ENCODE data around the gene METAP2. TPM values are rescaled to one million over a fixed set of nuclear protein-coding genes. Genes with fewer than 3 reads are reported as not detected.

The METAP2 gene
- polyA plus RNA-seq, 1 of the 3 experiments (the other 2 are of a cell fraction), result 35.8 TPM

DNA sequence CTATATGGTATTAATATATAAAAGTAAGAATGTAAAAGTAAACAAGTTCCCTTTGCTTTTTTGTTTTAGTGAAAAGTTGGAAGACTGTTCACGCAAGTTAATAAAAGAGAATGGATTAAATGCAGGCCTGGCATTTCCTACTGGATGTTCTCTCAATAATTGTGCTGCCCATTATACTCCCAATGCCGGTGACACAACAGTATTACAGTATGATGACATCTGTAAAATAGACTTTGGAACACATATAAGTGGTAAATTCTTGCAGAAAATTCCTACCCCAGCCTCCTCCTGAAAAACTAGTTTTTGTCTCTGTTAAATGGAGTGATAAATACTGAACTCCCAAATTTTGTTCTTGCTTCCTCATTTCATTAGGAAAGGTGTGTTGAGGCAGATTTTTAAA, 20.9 kb downstream of the METAP2 start (continued):
- TF ChIP-seq, protein P1, sequence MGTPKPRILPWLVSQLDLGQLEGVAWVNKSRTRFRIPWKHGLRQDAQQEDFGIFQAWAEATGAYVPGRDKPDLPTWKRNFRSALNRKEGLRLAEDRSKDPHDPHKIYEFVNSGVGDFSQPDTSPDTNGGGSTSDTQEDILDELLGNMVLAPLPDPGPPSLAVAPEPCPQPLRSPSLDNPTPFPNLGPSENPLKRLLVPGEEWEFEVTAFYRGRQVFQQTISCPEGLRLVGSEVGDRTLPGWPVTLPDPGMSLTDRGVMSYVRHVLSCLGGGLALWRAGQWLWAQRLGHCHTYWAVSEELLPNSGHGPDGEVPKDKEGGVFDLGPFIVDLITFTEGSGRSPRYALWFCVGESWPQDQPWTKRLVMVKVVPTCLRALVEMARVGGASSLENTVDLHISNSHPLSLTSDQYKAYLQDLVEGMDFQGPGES (IDR thresholded peaks at IDR 0.05; ENCODE audit: low read depth, low read length), result no peak
- TF ChIP-seq USF2 (IDR thresholded peaks at IDR 0.05; ENCODE audit: borderline replicate concordance, low read depth, low read length) (no peak), MEF2A (IDR thresholded peaks at IDR 0.05; ENCODE audit: borderline replicate concordance, low read depth) (no peak), YY1 (IDR thresholded peaks at IDR 0.05; ENCODE audit: low read depth) (no peak), EP300 (IDR thresholded peaks at IDR 0.05; ENCODE audit: borderline replicate concordance in 1 of 2, low read depth in 1 of 2, low read length in 1 of 2) (no peak), CHD2 (IDR thresholded peaks at IDR 0.05; ENCODE audit: low read length, partially characterized antibody) (no peak)

DNA sequence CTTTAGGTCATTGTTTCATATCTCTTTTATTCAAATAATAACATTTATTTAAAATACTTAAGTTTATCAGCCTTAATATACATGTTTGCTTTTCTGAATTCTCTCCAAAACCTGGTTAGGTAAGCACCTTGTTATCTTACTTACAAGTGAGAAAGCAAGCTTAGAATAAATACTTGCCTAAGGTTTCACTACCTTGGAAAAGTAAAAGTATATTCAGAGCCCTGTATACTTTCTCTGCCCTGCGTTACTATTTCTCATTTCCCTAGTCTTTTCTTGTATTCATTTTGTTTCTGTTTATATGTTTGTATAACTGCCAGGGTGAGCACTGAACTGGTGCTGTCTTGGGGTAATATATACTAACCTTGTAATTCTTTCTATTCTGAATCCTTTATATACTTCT, 21.5 kb downstream of the METAP2 start:
- Histone ChIP-seq H3K79me2 (ENCODE audit: insufficient read depth) (peaks cover 33% of the 10 kb centered on the region), H3K9ac (no peak overlapping the region), H3K27me3 (ENCODE audit: insufficient read depth) (no peaks in the 10 kb centered on the region), H3K4me2 (no peak overlapping the region), H3K9me2 (no peaks in the 10 kb centered on the region), H3K4me1 (ENCODE audit: control insufficient read depth in 1 of 2, insufficient read depth in 2 of 2, low read depth in 1 of 2, low read length in 1 of 2) (no peaks in the 10 kb centered on the region), H4K20me1 (ENCODE audit: insufficient read depth) (no peaks in the 10 kb centered on the region), H2AFZ (ENCODE audit: low read depth) (no peak overlapping the region), H3K36me3 (replicated peaks in 1 of 2; ENCODE audit: control insufficient read depth in 1 of 2, insufficient read depth in 2 of 2, low read length in 1 of 2) (peaks cover 49 to 76% of the 10 kb centered on the region in 2 experiments), H3K9me3 (no peaks in the 10 kb centered on the region), H3K4me3 (ENCODE audit: low read depth in 2 of 2, low read length in 1 of 2) (no peak overlapping the region), H3F3A (replicated peaks; ENCODE audit: insufficient read depth) (peaks cover 18% of the 10 kb centered on the region), H3K27ac (ENCODE audit: low read depth in 2 of 2, low read length in 1 of 2) (no peak overlapping the region)
- ChIA-PET CTCF (interaction anchor here (0.7 kb wide), 1 partner anchor 39 kb away, joined by 3 read pairs; no protein-coding TSS in a partner anchor), POLR2A (no interaction called here)
- no peak for DNase-seq
- WGBS (ENCODE audit: low lambda C conversion rate), result 94% methylated on average over 1 of the region's 1 CpG
- no peak for TF ChIP-seq ZBTB33 (IDR thresholded peaks at IDR 0.05; ENCODE audit: borderline replicate concordance, low read depth)
- no peak for TF ChIP-seq NFIC (IDR thresholded peaks at IDR 0.05; ENCODE audit: borderline replicate concordance)
- TF ChIP-seq, protein P1 (IDR thresholded peaks at IDR 0.05; ENCODE audit: low read depth, low read length), result no peak
- no peak for TF ChIP-seq MAX (IDR thresholded peaks at IDR 0.05; ENCODE audit: low read depth)
- TF ChIP-seq POLR2AphosphoS5 (IDR thresholded peaks at IDR 0.05; ENCODE audit: low read depth, low read length), result no peak
- TF ChIP-seq PBX3 (IDR thresholded peaks at IDR 0.05), result no peak
- TF ChIP-seq USF2 (IDR thresholded peaks at IDR 0.05; ENCODE audit: borderline replicate concordance, low read depth, low read length), result no peak
- TF ChIP-seq GATA2 (CRISPR knock-in tag; IDR thresholded peaks at IDR 0.05), result no peak
- no peak for TF ChIP-seq MEF2A (IDR thresholded peaks at IDR 0.05; ENCODE audit: borderline replicate concordance, low read depth)
- TF ChIP-seq, protein P2, sequence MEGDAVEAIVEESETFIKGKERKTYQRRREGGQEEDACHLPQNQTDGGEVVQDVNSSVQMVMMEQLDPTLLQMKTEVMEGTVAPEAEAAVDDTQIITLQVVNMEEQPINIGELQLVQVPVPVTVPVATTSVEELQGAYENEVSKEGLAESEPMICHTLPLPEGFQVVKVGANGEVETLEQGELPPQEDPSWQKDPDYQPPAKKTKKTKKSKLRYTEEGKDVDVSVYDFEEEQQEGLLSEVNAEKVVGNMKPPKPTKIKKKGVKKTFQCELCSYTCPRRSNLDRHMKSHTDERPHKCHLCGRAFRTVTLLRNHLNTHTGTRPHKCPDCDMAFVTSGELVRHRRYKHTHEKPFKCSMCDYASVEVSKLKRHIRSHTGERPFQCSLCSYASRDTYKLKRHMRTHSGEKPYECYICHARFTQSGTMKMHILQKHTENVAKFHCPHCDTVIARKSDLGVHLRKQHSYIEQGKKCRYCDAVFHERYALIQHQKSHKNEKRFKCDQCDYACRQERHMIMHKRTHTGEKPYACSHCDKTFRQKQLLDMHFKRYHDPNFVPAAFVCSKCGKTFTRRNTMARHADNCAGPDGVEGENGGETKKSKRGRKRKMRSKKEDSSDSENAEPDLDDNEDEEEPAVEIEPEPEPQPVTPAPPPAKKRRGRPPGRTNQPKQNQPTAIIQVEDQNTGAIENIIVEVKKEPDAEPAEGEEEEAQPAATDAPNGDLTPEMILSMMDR (IDR thresholded peaks at IDR 0.05), result no peak
- TF ChIP-seq SIN3A (IDR thresholded peaks at IDR 0.05; ENCODE audit: borderline replicate concordance, low read depth, low read length), result no peak
- TF ChIP-seq TCF12 (IDR thresholded peaks at IDR 0.05), result no peak
- TF ChIP-seq RFX5 (IDR thresholded peaks at IDR 0.05; ENCODE audit: low read length), result no peak
- TF ChIP-seq FOXJ3 (CRISPR knock-in tag; IDR thresholded peaks at IDR 0.05), result no peak

All from SK-N-SH (cell line).